Kidney epithelial cell (primary cell): ENCODE results near the gene FANCD2. TPM values are rescaled to one million over a fixed set of nuclear protein-coding genes. Genes with fewer than 3 reads are reported as not detected.

Experiments used
- DNase-seq: peaks from one replicate; pipeline ENCODE4 v3.0.0-alpha.2; 2010; ENCODE audit warnings: low read depth
- H3K27me3 ChIP-seq: 2 replicates; pipeline ENCODE4 v1.6.0; 2011; ENCODE audit warnings: low read length; ENCODE audit not compliant: control insufficient read depth, insufficient read depth
- H3K36me3 ChIP-seq: 2 replicates; pipeline ENCODE4 v1.5.1; 2011; ENCODE audit warnings: low read length; ENCODE audit not compliant: control insufficient read depth, insufficient read depth
- H3K4me3 ChIP-seq: 2 replicates; pipeline ENCODE4 v1.5.1; 2011; ENCODE audit warnings: low read depth, mild to moderate bottlenecking, control low read depth, low read length
- CTCF ChIP-seq: IDR thresholded peaks from 2 replicates; pipeline ENCODE4 v1.5.1; 2011; ENCODE audit warnings: mild to moderate bottlenecking, moderate library complexity, low read length, control low read depth, inconsistent platforms; ENCODE audit not compliant: insufficient read depth, poor library complexity, severe bottlenecking
- total RNA-seq: library from RNA; depleted of rRNA; stranded (reverse); fragments of >200 nt; gene quantifications from 2 replicates; pipeline ENCODE4 v1.2.3, GENCODE V29; 2015

The FANCD2 gene
- total RNA-seq, 1 donor from 2014 or later: 18.6 TPM

DNA sequence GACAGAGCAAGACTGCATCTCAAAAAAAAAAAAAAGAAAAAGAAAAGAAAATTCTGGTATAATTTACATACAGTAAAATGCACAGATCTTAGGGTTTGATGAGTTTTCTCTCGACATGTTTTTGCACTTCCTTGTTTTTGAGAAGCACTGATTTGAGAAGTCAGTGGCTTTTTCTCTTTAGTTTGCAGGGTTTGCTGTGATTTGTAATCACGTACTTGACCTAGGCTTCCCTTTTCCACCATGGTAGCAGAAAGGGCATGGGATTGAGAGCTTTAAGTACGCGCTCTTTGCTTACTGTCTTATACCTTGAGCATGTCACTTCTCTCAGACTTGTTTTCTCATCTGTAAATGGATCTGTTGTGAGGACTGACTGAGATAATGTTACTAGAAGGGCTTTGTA is 119.4 kb downstream of the FANCD2 start:
- H3K4me3 ChIP-seq: no peak overlapping the region
- no peak for TF ChIP-seq CTCF
- no peaks in the 10 kb centered on the region for H3K36me3 ChIP-seq
- DNase-seq: no peak
- no peaks in the 10 kb centered on the region for H3K27me3 ChIP-seq

- TF ChIP-seq CTCF: no peak
- Histone ChIP-seq H3K36me3 (no peaks in the 10 kb centered on the region), H3K4me3 (no peak overlapping the region), H3K27me3 (no peaks in the 10 kb centered on the region)
- DNase-seq: no peak
Measured at GRCh38 chr3:10149226-10149625, 123.0 kb downstream of the FANCD2 start.

GRCh38 chr3:10150987-10151386 is 124.8 kb downstream of the FANCD2 start:
- DNase-seq: no peak
- no peak for TF ChIP-seq CTCF
- Histone ChIP-seq H3K36me3 (no peaks in the 10 kb centered on the region), H3K4me3 (no peak overlapping the region), H3K27me3 (no peaks in the 10 kb centered on the region)

Other genes starting within 250 kb of the FANCD2 start
- 105 and 114 TPM in 2 replicates for gene TADA3, start 234.0 kb upstream of the FANCD2 start, total RNA-seq
- gene ARPC4, start 233.4 kb upstream of the FANCD2 start, total RNA-seq: 204 and 206 TPM in 2 replicates
- gene TTLL3, start 216.2 kb upstream of the FANCD2 start, total RNA-seq: 12.4 and 18.8 TPM in 2 replicates
- 45.9 and 52.6 TPM in 2 replicates for gene RPUSD3, start 182.4 kb upstream of the FANCD2 start, total RNA-seq
- gene CIDEC, start 146.2 kb upstream of the FANCD2 start, total RNA-seq: not detected in 2 replicates
- 38.7 and 56.0 TPM in 2 replicates for gene JAGN1, start 135.8 kb upstream of the FANCD2 start, total RNA-seq
- 2.8 and 3.6 TPM in 2 replicates for gene IL17RE, start 123.6 kb upstream of the FANCD2 start, total RNA-seq
- gene IL17RC, start 109.3 kb upstream of the FANCD2 start, total RNA-seq: 37.3 and 39.6 TPM in 2 replicates
- gene CRELD1, start 92.6 kb upstream of the FANCD2 start, total RNA-seq: 43.0 and 58.0 TPM in 2 replicates
- 2.1 and 2.3 TPM in 2 replicates for gene PRRT3, start 74.0 kb upstream of the FANCD2 start, total RNA-seq
- 58.1 and 63.4 TPM in 2 replicates for gene EMC3, start 39.6 kb upstream of the FANCD2 start, total RNA-seq
- not detected in 2 replicates for gene FANCD2OS, start 81.8 kb downstream of the FANCD2 start, total RNA-seq
- 117 and 128 TPM in 2 replicates for gene BRK1, start 89.2 kb downstream of the FANCD2 start, total RNA-seq
- gene VHL, start 115.3 kb downstream of the FANCD2 start, total RNA-seq: 60.8 and 69.7 TPM in 2 replicates
- gene IRAK2, start 138.5 kb downstream of the FANCD2 start, total RNA-seq: 65.5 and 72.8 TPM in 2 replicates
- gene TATDN2, start 222.0 kb downstream of the FANCD2 start, total RNA-seq: 14.8 and 16.4 TPM in 2 replicates